ENCODE results near the gene DOCK1.

DOCK1 gene

DNA sequence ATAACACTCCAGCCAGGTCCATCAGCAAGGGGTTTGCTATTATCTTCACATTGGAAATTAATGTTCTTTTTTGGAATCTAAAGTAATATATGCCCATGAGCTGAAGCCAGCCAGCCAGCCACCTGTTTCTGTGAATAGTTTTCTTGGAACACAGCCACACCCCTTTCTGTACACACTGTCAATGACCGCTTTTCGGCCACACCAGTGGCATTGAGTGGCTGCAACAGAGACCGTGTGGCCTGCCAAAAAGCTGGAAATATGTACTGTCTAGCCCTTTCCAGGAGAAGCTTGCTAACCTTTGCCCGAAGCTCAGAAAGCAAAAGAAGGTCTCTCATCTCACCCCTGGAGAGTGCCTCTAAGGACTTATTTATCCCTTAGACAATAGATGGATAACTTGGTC, 545.4 kb downstream of the DOCK1 start:
- FAIRE-seq: no peak

DNA sequence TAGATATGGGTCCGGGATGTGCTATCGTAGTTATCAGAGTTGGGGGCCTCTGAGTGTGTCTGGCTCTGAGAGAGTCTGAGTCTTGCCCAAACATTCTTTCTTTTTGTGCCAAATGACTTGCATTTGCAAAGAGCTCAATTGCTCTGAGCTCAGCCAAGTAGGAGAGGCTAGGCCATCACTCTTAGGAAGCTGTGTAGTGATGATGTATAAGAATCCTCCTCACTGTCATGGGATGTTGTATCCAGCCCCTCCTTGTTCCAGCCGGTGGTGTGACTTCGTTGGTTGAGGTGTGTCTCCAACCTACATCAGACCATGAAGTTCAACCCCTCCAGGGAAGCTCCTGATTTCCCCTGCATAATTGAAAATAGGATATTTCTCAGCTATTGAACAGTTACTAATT, 546.4 kb downstream of the DOCK1 start:
- no peak for FAIRE-seq

DNA sequence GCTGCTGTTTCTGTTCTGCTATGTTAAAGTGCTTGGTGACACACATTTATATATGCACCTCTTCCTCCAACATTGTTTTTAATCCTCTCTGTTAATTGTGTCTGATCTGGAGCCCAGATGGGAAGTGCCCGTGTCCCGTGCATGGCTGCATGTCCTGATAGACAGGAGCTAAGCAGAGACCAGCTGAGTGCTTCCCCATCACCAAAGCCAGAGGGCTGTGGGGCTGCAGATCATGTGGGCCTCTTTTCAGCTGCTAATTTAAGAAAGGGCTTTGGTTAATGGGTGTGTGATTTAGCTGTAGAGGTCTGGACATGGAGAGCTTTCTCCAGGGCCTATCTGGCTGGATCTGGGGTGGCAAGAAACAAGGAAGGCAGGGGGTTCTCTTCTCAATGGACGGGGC, 547.3 kb downstream of the DOCK1 start:
- no peak for FAIRE-seq

DNA sequence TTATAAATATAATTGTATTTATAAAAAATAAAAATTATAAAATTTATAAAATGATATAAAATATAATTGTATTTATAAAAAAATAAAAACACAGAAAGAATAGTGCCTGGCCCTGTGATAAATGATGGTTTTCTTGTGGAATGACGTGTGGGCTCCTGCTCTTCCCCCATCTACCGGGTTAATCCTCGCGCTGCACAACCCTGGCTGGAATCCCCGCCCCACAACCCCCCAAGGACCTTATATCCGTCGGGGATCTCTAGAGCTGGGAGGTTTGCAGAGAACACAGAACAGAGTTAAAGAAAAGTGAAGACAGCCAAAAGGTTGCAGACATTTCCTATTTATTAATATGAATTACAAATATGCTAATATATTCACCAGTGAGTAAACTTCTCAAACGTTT, 548.5 kb downstream of the DOCK1 start:
- no peak for FAIRE-seq

DNA sequence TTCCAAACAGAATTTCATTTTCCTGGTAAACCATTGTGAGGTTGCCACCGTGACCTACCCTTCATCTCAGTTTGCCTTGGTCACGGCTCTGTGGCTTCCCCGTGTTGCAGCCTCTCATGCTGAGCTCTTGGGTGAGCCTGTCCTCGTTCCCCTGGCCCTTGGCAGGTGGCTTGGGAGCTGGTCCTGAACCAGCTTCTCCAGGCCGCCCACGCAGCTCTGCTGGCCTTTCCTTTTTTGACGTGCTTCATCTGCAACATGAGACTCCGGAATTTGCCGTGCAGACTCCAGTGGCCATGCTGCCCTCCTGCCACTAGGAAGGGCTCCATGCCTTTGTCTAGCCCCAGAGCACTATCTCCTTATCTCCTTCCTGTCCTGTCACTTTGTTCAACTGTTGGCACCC, 550.9 kb downstream of the DOCK1 start:
- no peak for FAIRE-seq

DNA sequence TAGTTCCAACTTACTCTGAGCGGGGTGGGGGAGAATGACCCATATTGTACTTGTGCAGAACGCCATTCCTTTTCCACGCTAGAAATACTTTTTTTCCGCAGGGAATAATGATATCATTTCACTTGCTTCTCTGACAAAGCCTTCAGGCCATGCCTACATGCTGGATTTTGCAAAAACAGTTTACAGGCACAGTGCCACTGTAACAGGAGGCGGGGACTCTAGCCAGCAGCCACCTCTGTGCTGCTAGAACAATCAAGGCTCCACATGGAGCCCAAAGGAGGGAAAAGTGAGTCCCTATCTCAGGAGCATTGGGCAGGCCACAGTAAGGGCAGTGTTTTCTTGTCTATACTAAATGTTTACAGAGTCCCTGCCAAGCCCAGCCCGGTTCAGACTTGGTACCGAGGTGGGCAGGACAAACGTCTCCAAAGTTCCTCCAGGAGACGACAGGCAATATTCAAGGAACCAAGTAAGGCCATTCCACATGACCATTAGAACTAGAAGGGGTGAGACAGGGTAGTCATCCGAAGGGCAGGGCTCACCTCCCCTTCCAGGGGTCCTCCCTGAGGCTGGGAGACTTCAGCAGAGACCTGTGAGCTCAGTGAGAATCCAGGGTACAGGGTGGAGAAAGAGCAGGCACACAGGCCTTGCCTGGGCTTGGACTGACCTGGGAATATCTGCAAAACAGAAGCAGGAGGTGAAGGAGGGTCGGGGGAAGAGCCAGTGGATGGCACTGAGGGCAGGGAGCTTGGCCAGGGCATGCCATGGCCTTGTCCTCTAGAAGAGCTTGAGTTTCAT, 553.0 kb downstream of the DOCK1 start:
- no peak for FAIRE-seq

DNA sequence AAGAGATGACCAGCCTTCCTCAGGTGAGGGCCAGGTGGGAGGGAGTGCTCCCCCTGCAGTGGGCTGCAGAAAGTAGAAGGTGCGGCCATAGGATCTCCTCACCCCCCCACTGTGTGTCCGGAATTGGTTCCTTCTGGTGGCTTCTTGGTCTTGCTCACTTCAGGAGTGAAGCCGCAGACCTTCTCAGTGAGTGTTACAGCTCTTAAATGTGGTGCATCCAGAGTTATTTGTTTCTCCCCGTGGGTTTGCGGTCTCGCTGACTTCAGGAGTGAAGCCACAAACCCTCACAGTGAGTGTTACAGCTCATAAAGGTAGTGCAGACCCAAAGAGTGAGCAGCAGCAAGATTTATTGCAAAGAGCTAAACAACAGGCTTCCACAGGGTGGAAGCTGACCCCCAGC, 553.6 kb downstream of the DOCK1 start:
- FAIRE-seq: no peak

DNA sequence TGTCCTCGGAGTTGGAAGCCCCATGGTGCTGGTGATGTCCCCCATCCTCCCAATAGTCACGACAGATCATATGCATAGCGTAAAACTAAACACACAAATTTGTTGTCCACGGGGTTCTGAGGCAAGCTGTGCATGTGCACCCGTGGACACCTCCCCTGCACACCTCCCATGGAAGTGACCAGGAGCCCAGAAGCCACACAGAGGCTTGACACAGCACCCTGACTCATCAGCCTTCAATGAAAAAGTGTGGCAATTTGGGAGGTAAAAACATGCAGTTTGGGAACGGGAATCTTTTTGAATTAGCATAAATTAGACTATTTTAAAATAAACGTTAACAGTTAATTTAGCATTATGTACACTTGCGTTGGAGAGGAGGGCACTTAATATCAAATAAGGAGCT, 554.7 kb downstream of the DOCK1 start:
- FAIRE-seq: no peak

DNA sequence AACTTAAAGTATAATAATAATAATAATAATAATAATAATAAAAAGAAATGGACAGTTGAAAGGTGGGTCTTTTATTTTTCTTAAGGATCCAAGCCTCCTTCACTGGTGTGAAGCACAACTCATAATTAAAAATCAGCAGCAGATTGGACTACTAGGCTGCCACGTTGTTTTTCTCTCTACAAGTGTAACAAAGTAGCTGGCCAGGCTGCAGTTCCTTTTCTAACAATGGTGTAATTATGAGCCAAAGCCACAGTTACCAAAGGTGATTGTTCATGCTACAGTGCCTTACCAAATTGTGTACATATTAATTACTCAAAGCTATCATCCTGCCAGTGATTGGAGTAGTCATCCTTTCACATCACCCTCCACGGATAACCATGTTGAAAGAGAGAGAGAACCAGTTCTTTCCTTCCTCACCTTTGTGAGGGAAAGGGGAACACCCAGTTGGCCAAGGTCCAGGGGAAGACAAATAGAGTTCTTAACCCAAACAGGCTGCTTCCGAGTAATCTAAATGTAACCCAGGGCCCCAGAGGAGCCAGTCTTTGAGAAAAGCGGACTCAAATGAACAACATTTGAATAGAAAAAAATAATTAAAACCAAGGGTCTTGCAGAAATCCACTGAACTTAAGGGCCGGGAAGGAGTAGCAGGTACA, 557.5 kb downstream of the DOCK1 start:
- no peak for FAIRE-seq

DNA sequence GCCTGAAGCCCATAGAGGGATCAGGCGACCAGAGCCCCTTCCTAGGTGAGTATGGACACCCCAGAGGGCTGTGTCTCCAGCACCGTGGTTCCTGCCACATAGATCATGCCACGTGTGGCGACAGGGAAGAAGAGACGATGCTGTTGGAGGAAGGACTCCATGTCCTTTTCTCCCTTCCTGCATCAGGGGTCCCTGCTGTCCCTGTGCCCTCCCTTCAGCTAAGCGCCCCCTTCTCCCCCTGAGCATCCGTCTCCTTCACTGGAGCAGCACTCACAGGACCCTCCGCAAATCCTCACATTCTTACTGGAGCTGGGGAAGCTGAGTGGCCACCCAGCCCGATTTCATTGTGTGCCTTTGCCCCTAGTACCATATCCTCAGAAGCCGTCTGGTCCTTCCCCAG, 558.3 kb downstream of the DOCK1 start:
- no peak for FAIRE-seq

DNA sequence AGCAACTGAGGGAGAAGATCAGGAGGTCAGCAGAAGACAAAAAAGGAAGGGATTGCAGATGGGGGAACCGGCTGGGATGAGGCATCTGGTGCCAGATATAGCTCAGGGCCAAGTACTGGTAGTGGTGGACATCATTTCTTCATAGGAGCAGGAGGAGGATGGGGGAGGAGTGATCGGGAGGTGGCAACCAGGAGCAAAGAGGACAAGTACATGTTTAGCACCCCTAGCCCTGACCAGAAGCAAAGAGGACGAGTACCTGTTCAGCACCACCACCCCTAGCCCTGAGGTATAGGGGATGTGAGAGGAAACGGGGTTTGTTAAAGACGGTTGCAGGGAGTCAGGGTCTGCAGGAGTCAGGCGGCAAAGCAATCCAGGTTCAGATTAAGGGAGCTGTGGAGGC, 559.3 kb downstream of the DOCK1 start:
- no peak for FAIRE-seq

DNA sequence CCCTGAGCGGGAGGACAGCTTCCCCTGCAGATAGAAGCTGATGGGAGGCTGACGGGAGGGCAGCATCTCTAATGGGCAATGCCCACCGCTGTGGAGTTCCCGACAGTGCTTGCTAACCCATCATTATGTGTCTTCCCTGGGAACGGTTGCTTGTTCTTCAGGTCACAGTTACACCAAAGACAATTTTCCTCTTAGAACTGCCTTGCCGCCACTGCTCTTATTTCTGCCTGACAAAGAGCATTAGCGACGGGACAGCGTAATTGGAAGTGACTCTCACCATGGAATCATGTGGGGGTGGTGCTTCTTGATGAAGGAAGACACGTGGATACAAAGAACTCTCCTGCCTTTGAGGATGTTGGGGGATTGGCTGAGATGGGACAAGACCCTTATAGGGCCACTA, 562.6 kb downstream of the DOCK1 start:
- no peak for FAIRE-seq

DNA sequence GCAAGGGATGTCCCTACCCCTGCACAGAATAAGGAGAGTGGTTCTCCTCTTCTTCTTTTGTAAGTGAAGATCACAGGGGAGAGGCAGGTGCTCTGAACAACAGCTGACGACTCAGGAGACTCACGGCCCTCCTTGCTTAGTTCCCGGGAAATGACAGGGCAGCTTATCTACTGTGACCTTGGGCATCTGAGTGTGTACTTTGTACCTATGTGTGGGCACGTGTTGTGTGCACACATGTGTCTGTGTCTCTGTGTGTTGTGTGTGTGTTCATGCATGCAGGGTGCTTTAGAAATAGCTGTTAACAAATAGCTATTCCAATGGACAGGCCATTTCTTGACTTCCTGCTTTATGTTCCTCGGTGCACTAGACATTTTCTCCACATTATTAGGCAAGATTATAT, 563.4 kb downstream of the DOCK1 start:
- FAIRE-seq: no peak

DNA sequence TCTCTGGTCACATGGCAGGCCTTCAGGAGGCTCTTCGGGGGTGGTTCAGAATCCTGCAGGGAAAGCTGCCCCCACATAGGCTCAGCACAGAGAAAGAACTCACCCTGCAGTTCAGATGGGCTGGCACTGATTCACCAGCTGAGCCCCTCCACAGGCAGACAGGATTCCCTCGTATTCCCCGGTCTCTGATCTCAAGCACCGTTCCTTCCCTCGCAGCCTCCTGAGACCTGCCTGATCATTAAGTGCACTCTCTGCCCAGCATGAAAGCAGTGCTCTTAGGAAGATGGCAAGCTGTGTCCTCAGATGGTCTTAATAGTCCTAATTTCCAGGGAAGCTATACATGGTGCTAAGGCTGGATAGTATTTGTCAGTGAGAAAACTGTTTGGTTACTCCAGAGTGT, 565.7 kb downstream of the DOCK1 start:
- FAIRE-seq: no peak

DNA sequence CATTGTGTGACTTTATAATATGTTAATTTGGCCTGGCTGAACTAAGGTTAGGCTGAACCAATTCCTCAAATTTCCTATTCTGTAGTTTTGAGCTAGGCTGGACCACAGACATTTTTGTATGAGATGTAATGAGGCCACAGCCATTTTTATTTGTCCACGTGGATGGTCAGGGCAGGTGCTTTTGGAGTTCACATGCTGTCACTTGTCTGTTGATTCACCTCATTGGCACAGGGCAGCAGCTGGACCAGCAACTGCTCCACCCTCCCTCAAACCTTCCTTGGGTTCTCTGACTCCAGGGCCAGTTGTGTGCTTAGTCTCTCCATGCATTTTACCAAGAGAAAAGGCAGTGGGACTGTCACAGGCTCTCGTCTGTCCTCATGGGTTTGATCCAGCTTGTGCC, 567.7 kb downstream of the DOCK1 start:
- no peak for FAIRE-seq

DNA sequence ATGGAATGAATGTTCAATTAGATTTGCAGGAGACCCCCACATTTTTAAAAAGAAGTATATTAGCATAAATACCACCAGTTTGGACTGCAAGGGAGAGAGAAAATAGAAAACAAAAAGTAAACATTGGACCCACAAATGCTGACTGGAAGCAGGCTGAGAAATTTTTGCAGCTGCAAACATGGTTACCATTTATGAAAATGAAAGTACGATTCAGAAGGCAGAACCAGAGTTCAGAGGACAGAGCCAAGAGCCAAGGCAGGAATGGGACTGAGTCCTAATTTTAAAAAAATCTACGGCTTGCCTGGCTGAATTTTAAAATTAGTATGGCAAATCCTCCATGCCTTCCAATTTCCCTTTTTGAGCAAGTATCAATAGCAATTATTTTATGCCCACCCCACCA, 569.3 kb downstream of the DOCK1 start:
- FAIRE-seq: no peak

DNA sequence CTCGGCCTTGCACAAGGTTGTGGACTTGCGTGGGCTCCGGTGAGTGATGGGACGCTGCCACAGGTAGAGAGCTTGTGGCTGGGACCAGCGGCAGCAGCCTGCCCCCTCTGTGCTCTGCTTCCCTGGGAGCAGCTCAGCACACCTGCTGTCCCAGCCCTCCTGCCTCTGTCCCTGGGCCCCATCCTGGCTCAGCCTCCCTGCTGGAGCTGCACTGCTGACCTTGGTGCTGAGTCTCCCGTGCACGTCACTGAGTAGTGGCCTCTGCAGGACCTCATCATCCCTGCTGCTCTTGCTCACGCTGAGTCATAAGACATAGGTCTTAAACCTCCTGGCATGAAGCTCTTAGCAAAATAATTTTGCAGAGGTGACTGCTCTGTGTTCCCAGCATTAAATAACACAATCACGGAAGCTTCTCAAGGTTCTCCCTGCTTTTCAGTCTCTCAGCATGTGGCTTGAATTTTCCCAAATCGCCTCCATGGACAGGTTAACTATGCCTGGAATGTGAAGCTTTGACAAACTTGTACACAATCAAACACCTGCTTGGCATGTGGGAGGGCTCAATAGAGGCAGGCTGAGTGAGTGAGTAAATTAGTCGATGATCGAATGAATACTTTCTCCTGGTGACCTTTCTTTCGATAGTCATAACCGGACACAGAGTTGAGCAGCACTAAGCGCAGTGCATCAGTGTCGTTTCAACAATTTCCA, 580.1 kb downstream of the DOCK1 start:
- FAIRE-seq: no peak

DNA sequence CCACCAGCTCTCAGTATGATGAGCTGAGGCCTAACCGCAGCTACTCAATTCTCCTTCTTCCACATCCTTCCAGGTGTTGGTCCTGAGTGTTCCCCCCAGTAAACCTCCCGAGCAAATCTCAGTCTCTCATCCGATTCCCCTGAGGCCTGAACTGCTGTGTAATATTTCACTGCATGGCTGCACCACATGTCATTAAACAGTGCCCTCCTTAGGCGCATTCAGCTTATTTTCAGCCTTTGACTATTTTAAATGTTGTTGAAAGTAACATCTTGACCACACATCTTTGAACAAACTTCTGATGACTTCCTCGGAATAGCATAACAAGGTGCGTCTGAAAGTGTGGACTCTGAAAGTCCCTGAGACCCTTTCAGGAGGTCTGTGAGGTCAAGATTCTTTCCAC, 581.1 kb downstream of the DOCK1 start:
- no peak for FAIRE-seq

DNA sequence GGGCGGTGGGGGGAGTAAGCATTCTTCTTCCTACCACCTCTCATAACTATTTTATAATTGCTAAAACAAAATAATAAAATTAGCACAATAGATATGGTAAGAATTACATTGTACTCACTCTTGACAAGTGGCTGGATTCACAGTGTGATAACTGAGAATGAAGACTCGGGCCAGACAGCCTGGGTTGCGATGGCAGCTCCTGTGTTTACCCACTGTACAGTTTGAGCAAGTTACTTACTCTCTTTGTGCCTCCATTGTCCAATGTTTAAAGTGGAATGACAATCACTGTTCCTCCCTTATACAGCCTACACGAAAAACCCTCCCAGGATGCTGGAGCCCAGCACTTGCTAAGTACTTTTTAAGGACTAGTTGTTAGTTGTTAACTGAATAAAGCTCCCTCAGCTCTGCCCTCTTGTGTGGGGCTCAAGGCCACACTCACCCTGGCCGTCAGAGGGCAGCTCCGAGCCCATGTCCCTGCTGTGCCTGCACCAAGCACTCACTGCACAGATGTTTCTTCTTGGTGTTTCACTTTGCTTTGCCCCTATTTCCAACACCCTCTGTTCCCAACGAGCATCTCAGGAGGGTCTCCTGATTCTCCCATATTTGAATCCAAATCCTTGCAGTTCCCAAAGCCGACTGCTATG, 587.5 kb downstream of the DOCK1 start:
- FAIRE-seq: no peak

DNA sequence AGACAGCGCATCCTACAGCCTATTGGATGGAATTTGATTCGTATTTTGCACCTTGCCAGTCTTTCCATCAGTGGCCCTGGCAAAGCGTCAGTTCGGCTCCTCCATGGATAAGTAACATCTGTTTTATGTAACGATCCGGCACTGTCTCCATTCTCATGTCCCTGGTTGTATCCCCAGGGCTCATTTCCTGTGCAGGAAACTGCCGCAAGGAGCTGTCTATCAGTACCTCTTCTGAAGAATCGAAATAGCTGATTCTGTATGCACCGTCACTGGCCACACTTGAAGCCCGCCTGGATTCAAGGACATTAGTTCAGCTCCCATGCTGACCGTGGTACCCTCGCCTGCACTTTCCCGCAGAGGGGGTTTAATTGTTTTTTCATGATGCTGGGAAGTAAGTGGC, 590.8 kb downstream of the DOCK1 start:
- no peak for FAIRE-seq

DNA sequence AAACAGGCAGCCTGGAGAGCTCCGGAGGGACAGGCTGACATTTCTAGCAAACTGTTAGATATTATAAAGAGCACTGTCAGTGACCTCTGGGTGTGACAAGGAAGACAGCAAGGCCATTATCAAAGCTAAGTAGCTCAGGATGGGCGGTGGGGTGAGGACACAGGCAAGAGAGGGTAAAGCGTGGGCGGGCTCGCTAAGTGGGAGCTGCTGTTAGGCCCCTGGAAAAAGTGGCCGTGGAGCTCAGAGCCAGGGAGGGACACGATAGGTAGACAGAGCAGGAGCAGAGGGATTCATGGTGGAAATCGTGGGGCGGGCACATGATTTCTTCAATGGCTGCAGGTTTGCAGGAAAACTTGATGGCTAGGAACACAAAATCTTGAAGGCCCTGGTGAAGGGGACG, 592.5 kb downstream of the DOCK1 start:
- no peak for FAIRE-seq

DNA sequence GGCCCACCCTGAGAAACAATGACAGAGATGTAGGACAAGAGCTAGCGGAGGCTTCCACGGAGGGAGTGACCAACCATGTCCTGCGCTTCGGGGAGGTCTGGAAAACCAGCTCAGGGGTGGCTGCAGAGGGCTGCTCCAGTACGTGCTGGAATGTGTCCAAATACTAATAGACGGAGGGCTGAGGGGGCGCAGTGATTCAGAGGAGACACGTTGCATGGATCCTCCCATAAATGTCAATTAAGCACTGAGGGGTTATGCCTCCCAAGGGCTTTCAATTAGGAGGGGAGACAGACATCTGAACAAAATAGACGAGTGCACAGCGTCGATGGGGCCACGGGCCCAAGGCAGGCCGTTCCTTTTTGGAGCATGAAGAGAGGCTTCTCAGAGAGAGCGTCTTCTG, 592.9 kb downstream of the DOCK1 start:
- no peak for FAIRE-seq

DNA sequence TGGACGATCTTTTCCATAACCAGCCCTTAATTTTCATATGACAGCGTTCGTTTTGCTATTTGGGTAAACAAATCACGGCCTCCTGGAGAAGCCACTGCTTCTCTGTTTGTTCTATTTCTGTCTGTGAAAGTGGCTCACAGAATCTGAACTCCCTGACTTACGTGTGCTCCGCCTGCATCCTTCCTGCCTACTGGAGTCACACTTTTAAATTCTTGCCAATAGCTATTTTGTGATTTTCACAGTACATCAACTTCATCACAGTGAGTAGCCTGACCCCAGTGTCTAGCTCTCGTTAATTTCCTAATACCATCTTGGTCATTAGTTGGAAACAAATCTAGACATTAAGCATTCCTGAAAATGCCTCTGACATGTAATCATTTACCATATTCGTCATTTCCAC, 594.9 kb downstream of the DOCK1 start:
- FAIRE-seq: no peak

All from islet of Langerhans (tissue), 1 donor.